Mesothelial cell of epicardium (in vitro differentiated cells): ENCODE measurements around the gene SSC5D. TPM values are rescaled to one million over a fixed set of nuclear protein-coding genes. Genes with fewer than 3 reads are reported as not detected.

ENCODE experiments used
- DNase-seq, 2 experiments: peaks; one replicate each; pipeline ENCODE4 v3.0.0; 2021; ENCODE audit warnings: low spot score in 2 of 2; ENCODE audit not compliant: unreplicated experiment in 2 of 2
- H3K27ac Mint-ChIP-seq: 2 replicates; pipeline ENCODE4 v1.8.0; 2021; ENCODE audit warnings: mixed read lengths
- H3K27me3 Mint-ChIP-seq: 2 replicates; pipeline ENCODE4 v1.8.0; 2021; ENCODE audit warnings: low read depth, mixed read lengths
- H3K36me3 Mint-ChIP-seq: 2 replicates; pipeline ENCODE4 v1.8.0; 2021; ENCODE audit warnings: mixed read lengths
- H3K4me1 Mint-ChIP-seq: 2 replicates; pipeline ENCODE4 v1.8.0; 2021; ENCODE audit warnings: mixed read lengths
- H3K4me3 Mint-ChIP-seq: 2 replicates; pipeline ENCODE4 v1.8.0; 2021; ENCODE audit warnings: mild to moderate bottlenecking, moderate library complexity, mixed read lengths
- H3K9me3 Mint-ChIP-seq: 2 replicates; pipeline ENCODE4 v1.8.0; 2021; ENCODE audit warnings: mixed read lengths
- total RNA-seq: library from RNA; stranded (reverse); gene quantifications from 3 replicates; pipeline ENCODE4 v1.2.1, GENCODE V29; 2021
- TF ChIP-seq, protein P1 (sequence below): fragments of 200-600 bp; sonication (generic); IDR thresholded peaks from one replicate; pipeline ENCODE4 v1.5.0; 2021; ENCODE audit warnings: antibody characterized with exemption; ENCODE audit not compliant: unreplicated experiment

SSC5D gene
- total RNA-seq, 1 donor from 2014 or later: 7.0 TPM

GRCh38 chr19:55478364-55478763 lies 9.9 kb upstream of the SSC5D start:
- no peak for DNase-seq
- Mint-ChIP-seq H3K36me3 (no peaks in the 10 kb centered on the region), H3K4me1 (peaks cover 22% of the 10 kb centered on the region), H3K27ac (peak overlapping the region; percentile 38), H3K4me3 (peak overlapping the region; percentile 88), H3K9me3 (no peaks in the 10 kb centered on the region), H3K27me3 (no peaks in the 10 kb centered on the region)
- TF ChIP-seq, protein P1, sequence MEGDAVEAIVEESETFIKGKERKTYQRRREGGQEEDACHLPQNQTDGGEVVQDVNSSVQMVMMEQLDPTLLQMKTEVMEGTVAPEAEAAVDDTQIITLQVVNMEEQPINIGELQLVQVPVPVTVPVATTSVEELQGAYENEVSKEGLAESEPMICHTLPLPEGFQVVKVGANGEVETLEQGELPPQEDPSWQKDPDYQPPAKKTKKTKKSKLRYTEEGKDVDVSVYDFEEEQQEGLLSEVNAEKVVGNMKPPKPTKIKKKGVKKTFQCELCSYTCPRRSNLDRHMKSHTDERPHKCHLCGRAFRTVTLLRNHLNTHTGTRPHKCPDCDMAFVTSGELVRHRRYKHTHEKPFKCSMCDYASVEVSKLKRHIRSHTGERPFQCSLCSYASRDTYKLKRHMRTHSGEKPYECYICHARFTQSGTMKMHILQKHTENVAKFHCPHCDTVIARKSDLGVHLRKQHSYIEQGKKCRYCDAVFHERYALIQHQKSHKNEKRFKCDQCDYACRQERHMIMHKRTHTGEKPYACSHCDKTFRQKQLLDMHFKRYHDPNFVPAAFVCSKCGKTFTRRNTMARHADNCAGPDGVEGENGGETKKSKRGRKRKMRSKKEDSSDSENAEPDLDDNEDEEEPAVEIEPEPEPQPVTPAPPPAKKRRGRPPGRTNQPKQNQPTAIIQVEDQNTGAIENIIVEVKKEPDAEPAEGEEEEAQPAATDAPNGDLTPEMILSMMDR: no peak

DNA sequence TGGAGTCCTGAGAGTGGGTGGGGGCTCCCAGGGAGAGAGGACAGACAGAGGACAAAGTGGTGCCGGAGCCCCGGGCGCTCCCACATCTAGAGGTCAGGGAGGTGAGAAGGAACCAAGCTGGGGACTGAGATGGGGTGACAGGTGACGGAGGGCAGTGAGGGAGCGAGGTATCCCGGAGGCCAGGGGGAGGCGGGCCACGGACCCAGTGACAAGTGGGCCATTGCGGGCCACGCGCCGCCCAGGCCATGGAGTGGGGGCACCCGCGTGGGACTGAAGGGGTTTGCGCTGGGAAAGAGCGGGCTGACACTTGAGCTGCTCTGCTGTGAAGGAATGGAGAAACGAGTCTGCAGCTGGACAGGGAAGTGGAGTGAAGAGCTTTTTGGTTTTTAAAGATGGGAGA lies 9.2 kb upstream of the SSC5D start:
- DNase-seq: no peak
- peaks cover 22% of the 10 kb centered on the region for H3K4me1 Mint-ChIP-seq
- peak overlapping the region; percentile 30 for H3K27ac Mint-ChIP-seq
- TF ChIP-seq, protein P1: no peak
- H3K36me3 Mint-ChIP-seq: no peaks in the 10 kb centered on the region
- H3K27me3 Mint-ChIP-seq: no peaks in the 10 kb centered on the region
- H3K9me3 Mint-ChIP-seq: no peaks in the 10 kb centered on the region
- peak overlapping the region; percentile 88 for H3K4me3 Mint-ChIP-seq

DNA sequence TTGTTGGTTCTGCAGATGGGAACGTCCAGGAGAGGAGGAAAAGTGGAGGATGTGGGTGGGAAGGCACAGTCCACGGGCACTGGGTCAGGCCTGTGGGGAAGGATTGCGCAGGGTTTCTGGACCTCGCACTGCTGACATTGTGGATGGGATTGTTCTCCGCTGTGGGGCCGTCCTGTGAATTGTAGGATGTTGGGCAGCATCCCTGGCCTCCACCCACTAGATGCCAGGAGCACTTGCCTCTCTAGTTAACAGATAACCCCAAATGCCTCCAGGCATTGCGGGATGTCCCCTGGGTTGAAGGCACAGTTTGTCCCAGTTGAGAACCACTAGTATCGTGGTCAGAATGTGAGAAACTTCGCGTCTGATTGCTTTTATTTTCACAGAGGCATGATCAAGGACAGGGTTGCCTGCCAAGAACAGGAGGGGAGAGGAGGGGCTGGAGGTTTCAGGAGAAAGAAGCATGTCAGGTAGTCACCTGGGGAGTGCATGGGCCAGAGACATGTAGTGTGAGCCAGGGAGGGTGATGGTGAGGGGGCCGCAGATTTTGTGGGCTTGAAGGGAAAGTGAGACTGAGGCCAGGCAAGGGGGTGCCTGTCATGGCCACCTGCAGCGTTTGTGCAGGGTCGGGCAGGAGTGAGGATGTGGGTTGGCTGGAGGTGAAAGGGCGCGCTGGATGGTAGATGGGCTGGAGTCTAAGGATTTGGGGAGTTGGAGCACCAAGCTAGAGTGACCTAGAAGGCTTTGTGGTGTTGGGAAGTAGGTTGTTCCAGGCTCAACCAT lies 8.6 kb upstream of the SSC5D start:
- Mint-ChIP-seq H3K4me3 (peak overlapping the region; percentile 13), H3K27ac (no peak overlapping the region), H3K27me3 (no peaks in the 10 kb centered on the region), H3K9me3 (no peaks in the 10 kb centered on the region), H3K36me3 (no peaks in the 10 kb centered on the region), H3K4me1 (peaks cover 22% of the 10 kb centered on the region)
- TF ChIP-seq, protein P1: no peak
- no peak for DNase-seq

GRCh38 chr19:55481148-55481793 lies 7.0 kb upstream of the SSC5D start:
- TF ChIP-seq, protein P1: no peak
- H3K27me3 Mint-ChIP-seq: no peaks in the 10 kb centered on the region
- H3K27ac Mint-ChIP-seq: no peak overlapping the region
- no peaks in the 10 kb centered on the region for H3K9me3 Mint-ChIP-seq
- no peaks in the 10 kb centered on the region for H3K36me3 Mint-ChIP-seq
- peaks cover 24% of the 10 kb centered on the region for H3K4me1 Mint-ChIP-seq
- no peak for DNase-seq
- H3K4me3 Mint-ChIP-seq: no peak overlapping the region

DNA sequence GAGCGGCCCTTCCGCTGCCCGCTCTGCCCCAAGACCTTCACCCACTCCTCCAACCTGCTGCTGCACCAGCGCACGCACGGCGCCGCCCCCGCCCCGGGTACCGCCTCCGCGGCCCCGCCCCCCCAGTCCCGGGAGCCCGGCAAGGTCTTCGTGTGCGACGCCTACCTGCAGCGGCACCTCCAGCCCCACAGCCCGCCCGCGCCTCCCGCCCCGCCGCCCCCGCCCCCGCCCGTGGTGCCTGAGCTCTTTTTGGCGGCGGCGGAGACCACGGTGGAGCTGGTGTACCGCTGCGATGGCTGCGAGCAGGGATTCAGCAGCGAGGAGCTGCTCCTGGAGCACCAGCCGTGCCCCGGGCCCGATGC lies 6.5 kb upstream of the SSC5D start:
- Mint-ChIP-seq H3K4me3 (no peak overlapping the region), H3K27me3 (no peaks in the 10 kb centered on the region), H3K36me3 (no peaks in the 10 kb centered on the region), H3K9me3 (no peaks in the 10 kb centered on the region), H3K27ac (no peak overlapping the region), H3K4me1 (peaks cover 24% of the 10 kb centered on the region)
- no peak for DNase-seq
- TF ChIP-seq, protein P1: no peak
